A549 (cell line): Measurements from ENCODE around the gene SARS2. TPM values are rescaled to one million over a fixed set of nuclear protein-coding genes. Genes with fewer than 3 reads are reported as not detected.

Experiments
- ATAC-seq, 2 experiments: fragments of 200-7000 bp in 1 of 2; fragments of >200 bp in 1 of 2; cut with Nextera tagmentation in 1 of 2; cut with Tn5 transposase in 1 of 2; 3 replicates each; pipeline versions ENCODE4 v1.8.0 to v1.9.1; 2018 to 2020; ENCODE audit warnings: mild to moderate bottlenecking in 1 of 2, moderate library complexity in 1 of 2
- CTCF ChIA-PET: fragments of 300-600 bp; sonication (Branson Sonifier 250); formaldehyde crosslinking; extraction: SDS; loops from one replicate; lab custom pipeline; 2021; ENCODE audit warnings: antibody characterized with exemption, inconsistent platforms; lab: Yijun Ruan, JAX
- POLR2A ChIA-PET: fragments of 350-600 bp; formaldehyde crosslinking; extraction: SDS; loops from one replicate; lab custom pipeline; 2021; ENCODE audit warnings: antibody characterized with exemption, inconsistent platforms; lab: Yijun Ruan, JAX
- DNase-seq, 2 experiments: peaks; one replicate each; pipeline versions ENCODE4 v3.0.0 to v3.0.0-alpha.2; 2011 to 2016; ENCODE audit warnings: low read depth in 1 of 2, low spot score in 1 of 2
- FAIRE-seq: peaks from 2 replicates; lab custom pipeline; 2011; peaks lifted over from hg19 to GRCh38; lab: Jason Lieb, UNC
- H3K27ac ChIP-seq, 2 experiments: fragments of >200 bp; sonication (Bioruptor Twin); formaldehyde crosslinking; 3 replicates each; pipeline ENCODE4 v1.5.1; 2016 to 2017
- H3K4me1 ChIP-seq: fragments of >200 bp; sonication (Bioruptor Twin); formaldehyde crosslinking; 3 replicates; pipeline ENCODE4 v1.6.1; 2016
- H3K4me2 ChIP-seq: fragments of >200 bp; sonication (Bioruptor Twin); formaldehyde crosslinking; 3 replicates; pipeline ENCODE4 v1.6.1; 2016
- H3K4me3 ChIP-seq: fragments of >200 bp; sonication (Bioruptor Twin); formaldehyde crosslinking; 3 replicates; pipeline ENCODE4 v1.5.1; 2016
- H3K9me3 ChIP-seq: fragments of >200 bp; sonication (Bioruptor Twin); formaldehyde crosslinking; 3 replicates; pipeline ENCODE4 v1.6.1; 2016
- BHLHE40 ChIP-seq: IDR thresholded peaks from 2 replicates; pipeline ENCODE4 v1.6.1; 2012; ENCODE audit warnings: low read depth, low read length, inconsistent platforms
- CBX8 ChIP-seq: fragments of 200-600 bp; sonication (generic); IDR thresholded peaks from 2 replicates; pipeline ENCODE4 v1.6.1; 2016
- CTCF ChIP-seq: fragments of >200 bp; sonication (Bioruptor Twin); formaldehyde crosslinking; IDR thresholded peaks from 3 replicates; pipeline ENCODE4 v1.5.1; 2016
- E2F6 ChIP-seq: IDR thresholded peaks from 2 replicates; pipeline ENCODE4 v1.6.1; 2012; ENCODE audit warnings: low read depth, borderline replicate concordance
- EHF ChIP-seq: fragments of 250-450 bp; sonication (Bioruptor Pico); IDR thresholded peaks from 2 replicates; pipeline ENCODE4 v1.5.0; 2020; ENCODE audit warnings: mild to moderate bottlenecking
- EP300 ChIP-seq, 2 experiments: fragments of >200 bp; sonication (Bioruptor Twin); formaldehyde crosslinking; IDR thresholded peaks; 2 replicates in 1 of 2; 3 replicates in 1 of 2; pipeline ENCODE4 v1.6.1; 2016 to 2017
- FOSB ChIP-seq: fragments of 250-450 bp; sonication (Bioruptor Pico); IDR thresholded peaks from 2 replicates; pipeline ENCODE4 v1.5.0; 2020; ENCODE audit warnings: mild to moderate bottlenecking, moderate library complexity
- HDAC2 ChIP-seq: fragments of 200-600 bp; sonication (generic); IDR thresholded peaks from 2 replicates; pipeline ENCODE4 v1.6.1; 2016
- HES2 ChIP-seq: fragments of >200 bp; sonication (Bioruptor Twin); formaldehyde crosslinking; IDR thresholded peaks from 2 replicates; pipeline ENCODE4 v1.6.1; 2016
- HOXA7 ChIP-seq: fragments of 250-450 bp; sonication (Bioruptor Pico); IDR thresholded peaks from 2 replicates; pipeline ENCODE4 v1.5.0; 2020; ENCODE audit warnings: mild to moderate bottlenecking, moderate library complexity
- HOXB5 ChIP-seq: fragments of 250-450 bp; sonication (Bioruptor Pico); IDR thresholded peaks from 2 replicates; pipeline ENCODE4 v1.5.0; 2020; ENCODE audit warnings: mild to moderate bottlenecking, moderate library complexity
- KDM5A ChIP-seq: fragments of 200-600 bp; sonication (generic); IDR thresholded peaks from 2 replicates; pipeline ENCODE4 v1.6.1; 2016; ENCODE audit warnings: antibody characterized with exemption, mild to moderate bottlenecking
- MAFK ChIP-seq: fragments of 450-650 bp; IDR thresholded peaks from 2 replicates; pipeline ENCODE4 v1.6.1; 2014; ENCODE audit not compliant: partially characterized antibody
- NFE2L2 ChIP-seq: fragments of 150-350 bp; conservative IDR thresholded peaks from 2 replicates; pipeline ENCODE4 v1.6.1; 2014; ENCODE audit warnings: low read length
- PHF8 ChIP-seq: fragments of 200-600 bp; sonication (generic); IDR thresholded peaks from 2 replicates; pipeline ENCODE4 v1.6.1; 2016; ENCODE audit warnings: low read depth, mild to moderate bottlenecking, antibody characterized with exemption, moderate library complexity, borderline replicate concordance
- POLR2A ChIP-seq: IDR thresholded peaks from 2 replicates; pipeline ENCODE4 v1.6.1; 2012; ENCODE audit warnings: mild to moderate bottlenecking, low read length
- RAD21 ChIP-seq, 2 experiments: fragments of >200 bp in 1 of 2; sonication (Bioruptor Twin) in 1 of 2; formaldehyde crosslinking in 1 of 2; IDR thresholded peaks in 1 of 2; conservative IDR thresholded peaks in 1 of 2; 2 replicates in 1 of 2; 3 replicates in 1 of 2; pipeline ENCODE4 v1.6.1; 2012 to 2018; ENCODE audit warnings: inconsistent platforms in 1 of 2
- RCOR1 ChIP-seq: fragments of 150-350 bp; IDR thresholded peaks from 2 replicates; pipeline ENCODE4 v1.6.1; 2014; ENCODE audit warnings: antibody characterized with exemption, low read length, low read depth
- RNF2 ChIP-seq: fragments of 200-600 bp; sonication (generic); IDR thresholded peaks from 2 replicates; pipeline ENCODE4 v1.6.1; 2016; ENCODE audit warnings: low read depth, mild to moderate bottlenecking, antibody characterized with exemption, moderate library complexity, borderline replicate concordance
- SMC3 ChIP-seq: fragments of >200 bp; sonication (Bioruptor Twin); formaldehyde crosslinking; IDR thresholded peaks from 3 replicates; pipeline ENCODE4 v1.6.1; 2018; ENCODE audit warnings: inconsistent platforms
- ZC3H11A ChIP-seq: fragments of 450-650 bp; IDR thresholded peaks from 2 replicates; pipeline ENCODE4 v1.6.1; 2014; ENCODE audit warnings: antibody characterized with exemption, mild to moderate bottlenecking
- ZFP36 ChIP-seq: fragments of 450-650 bp; IDR thresholded peaks from 2 replicates; pipeline ENCODE4 v1.6.1; 2014; ENCODE audit warnings: borderline replicate concordance; ENCODE audit not compliant: partially characterized antibody
- ZSCAN20 ChIP-seq: fragments of 250-450 bp; sonication (Bioruptor Pico); IDR thresholded peaks from 2 replicates; pipeline ENCODE4 v1.8.0; 2022; ENCODE audit warnings: mild to moderate bottlenecking, moderate library complexity
- WGBS: methylation state at CpG from one replicate; pipeline ENCODE4 v1.1.6; 2017; ENCODE audit errors: missing lambda C conversion rate; 5-methylcytosine and 5-hydroxymethylcytosine counted together
- polyA plus RNA-seq, 4 experiments: library from polyadenylated mRNA; depleted of rRNA in 3 of 4; stranded (reverse); fragments of >200 nt; fragmentation: RNase III in 1 of 4; extraction: RNeasy Plus Mini Kit Qiagen cat#74134 plus additional on column Dnase treatment in 1 of 4; gene quantifications; 2 replicates in 3 of 4; 3 replicates in 1 of 4; pipeline ENCODE4 v1.2.3, GENCODE V29; 2011 to 2017
- TF ChIP-seq, protein P1 (sequence below): fragments of 150-350 bp; IDR thresholded peaks from 2 replicates; pipeline ENCODE4 v1.6.1; 2014; ENCODE audit warnings: low read depth, mild to moderate bottlenecking, low read length
- TF ChIP-seq, protein P2 (sequence below): fragments of 200-600 bp; sonication (generic); IDR thresholded peaks from 2 replicates; pipeline ENCODE4 v1.6.1; 2016; ENCODE audit warnings: antibody characterized with exemption, mild to moderate bottlenecking, moderate library complexity
- TF ChIP-seq, protein P3 (sequence below): fragments of 450-650 bp; IDR thresholded peaks from 2 replicates; pipeline ENCODE4 v1.6.1; 2014; ENCODE audit warnings: antibody characterized with exemption
- TF ChIP-seq, protein P4 (sequence below): IDR thresholded peaks from 2 replicates; pipeline ENCODE4 v1.6.1; 2012

SARS2 gene
- polyA plus RNA-seq, 2 of the 4 experiments (the other 2 are of a cell fraction), result 46.1 to 93.4 TPM

DNA sequence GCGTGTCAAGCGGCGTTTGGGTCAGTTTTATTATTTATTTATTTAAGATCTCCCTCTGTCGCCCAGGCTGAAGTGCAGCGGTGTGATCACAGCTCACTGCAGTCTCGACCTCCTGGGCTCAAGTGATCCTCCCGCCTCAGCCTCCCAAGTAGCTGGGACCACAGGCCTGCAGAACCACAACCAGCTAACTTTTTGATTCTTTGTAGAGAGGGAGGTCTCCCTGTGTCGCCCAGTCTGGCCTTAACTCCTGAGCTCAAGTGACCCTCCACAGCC is 894 bp upstream of the SARS2 start:
- H3K9me3 ChIP-seq, result no peaks in the 10 kb centered on the region
- H3K4me3 ChIP-seq, result peak overlapping the region; percentile 66
- DNase-seq, result no peak
- peak overlapping the region; percentile 70 for H3K4me2 ChIP-seq
- 8% methylated on average over 8 of the region's 8 CpGs for WGBS
- H3K27ac ChIP-seq, result peak overlapping the region; percentile 87
- ATAC-seq, result peak in 1 of 2 experiments; percentile 11; a peak in 3 of 6 replicates
- CTCF ChIA-PET, result interaction anchor here (0.5 to 12.2 kb wide), 31 partner anchors 9 to 687 kb away, joined by 3 to 245 read pairs (median 14); partner anchors contain the start of genes CCER2, ECH1, FAM98C and FBXO17
- FAIRE-seq, result no peak
- no peak for TF ChIP-seq ZFP36
- TF ChIP-seq KDM5A, result no peak
- no peak for TF ChIP-seq HDAC2
- TF ChIP-seq CTCF, result no peak
- no peak for TF ChIP-seq SMC3
- TF ChIP-seq, protein P1, sequence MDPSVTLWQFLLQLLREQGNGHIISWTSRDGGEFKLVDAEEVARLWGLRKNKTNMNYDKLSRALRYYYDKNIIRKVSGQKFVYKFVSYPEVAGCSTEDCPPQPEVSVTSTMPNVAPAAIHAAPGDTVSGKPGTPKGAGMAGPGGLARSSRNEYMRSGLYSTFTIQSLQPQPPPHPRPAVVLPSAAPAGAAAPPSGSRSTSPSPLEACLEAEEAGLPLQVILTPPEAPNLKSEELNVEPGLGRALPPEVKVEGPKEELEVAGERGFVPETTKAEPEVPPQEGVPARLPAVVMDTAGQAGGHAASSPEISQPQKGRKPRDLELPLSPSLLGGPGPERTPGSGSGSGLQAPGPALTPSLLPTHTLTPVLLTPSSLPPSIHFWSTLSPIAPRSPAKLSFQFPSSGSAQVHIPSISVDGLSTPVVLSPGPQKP, result no peak
- TF ChIP-seq ZSCAN20 (CRISPR knock-in tag), result no peak
- TF ChIP-seq PHF8, result no peak
- TF ChIP-seq HOXB5, result no peak
- TF ChIP-seq CBX8, result no peak
- no peak for TF ChIP-seq BHLHE40
- TF ChIP-seq EHF (CRISPR knock-in tag), result no peak
- no peak for TF ChIP-seq NFE2L2
- TF ChIP-seq HOXA7 (CRISPR knock-in tag), result no peak
- peaks cover 19% of the 10 kb centered on the region for H3K4me1 ChIP-seq
- POLR2A ChIA-PET, result interaction anchor here (0.6 to 3.0 kb wide), 16 partner anchors 10 to 461 kb away, joined by 3 to 30 read pairs (median 10); partner anchors contain the start of genes CCER2, EIF3K, FBXO17 and NFKBIB

- POLR2A ChIA-PET, result interaction anchor here (0.5 to 3.0 kb wide), 56 partner anchors 9 to 573 kb away, joined by 3 to 30 read pairs (median 5); partner anchors contain the start of genes CCER2, ECH1, EIF3K and FAM98C
- ATAC-seq, result peak; percentile 93 to 98
- WGBS, result 1% methylated on average over 40 of the region's 40 CpGs
- CTCF ChIA-PET, result interaction anchor here (0.5 to 12.2 kb wide), 121 partner anchors 9 to 799 kb away, joined by 3 to 245 read pairs (median 5); partner anchors contain the start of genes ACP7, CAPN12, CCER2 and ECH1
- DNase-seq, result peak; percentile 100
- FAIRE-seq, result peak; percentile 100
- Histone ChIP-seq H3K4me1 (peaks cover 19% of the 10 kb centered on the region), H3K9me3 (no peaks in the 10 kb centered on the region), H3K27ac (peak within 1 kb of the TSS; percentile 87), H3K4me3 (peak within 1 kb of the TSS; percentile 66), H3K4me2 (peak within 1 kb of the TSS; percentile 86)
- TF ChIP-seq ZC3H11A (0 out of 2 replicates have a peak, but pooled peaks have one; percentile 11), HES2 (no peak), KDM5A (peak; percentile 56), FOSB (no peak), RNF2 (no peak), ZFP36 (no peak), E2F6 (peak; percentile 13; the same call in 1 of the 2 replicates), EP300 (IDR thresholded peaks at IDR 0.05) (no peak), RAD21 (conservative IDR thresholded peaks at IDR 0.05 in 1 of 2, IDR thresholded peaks at IDR 0.05 in 1 of 2) (no peak), HOXB5 (0 out of 2 replicates have a peak, but pooled peaks have one; percentile 47), RCOR1 (no peak), POLR2A (peak; percentile 87), MAFK (no peak)
- TF ChIP-seq, protein P2, sequence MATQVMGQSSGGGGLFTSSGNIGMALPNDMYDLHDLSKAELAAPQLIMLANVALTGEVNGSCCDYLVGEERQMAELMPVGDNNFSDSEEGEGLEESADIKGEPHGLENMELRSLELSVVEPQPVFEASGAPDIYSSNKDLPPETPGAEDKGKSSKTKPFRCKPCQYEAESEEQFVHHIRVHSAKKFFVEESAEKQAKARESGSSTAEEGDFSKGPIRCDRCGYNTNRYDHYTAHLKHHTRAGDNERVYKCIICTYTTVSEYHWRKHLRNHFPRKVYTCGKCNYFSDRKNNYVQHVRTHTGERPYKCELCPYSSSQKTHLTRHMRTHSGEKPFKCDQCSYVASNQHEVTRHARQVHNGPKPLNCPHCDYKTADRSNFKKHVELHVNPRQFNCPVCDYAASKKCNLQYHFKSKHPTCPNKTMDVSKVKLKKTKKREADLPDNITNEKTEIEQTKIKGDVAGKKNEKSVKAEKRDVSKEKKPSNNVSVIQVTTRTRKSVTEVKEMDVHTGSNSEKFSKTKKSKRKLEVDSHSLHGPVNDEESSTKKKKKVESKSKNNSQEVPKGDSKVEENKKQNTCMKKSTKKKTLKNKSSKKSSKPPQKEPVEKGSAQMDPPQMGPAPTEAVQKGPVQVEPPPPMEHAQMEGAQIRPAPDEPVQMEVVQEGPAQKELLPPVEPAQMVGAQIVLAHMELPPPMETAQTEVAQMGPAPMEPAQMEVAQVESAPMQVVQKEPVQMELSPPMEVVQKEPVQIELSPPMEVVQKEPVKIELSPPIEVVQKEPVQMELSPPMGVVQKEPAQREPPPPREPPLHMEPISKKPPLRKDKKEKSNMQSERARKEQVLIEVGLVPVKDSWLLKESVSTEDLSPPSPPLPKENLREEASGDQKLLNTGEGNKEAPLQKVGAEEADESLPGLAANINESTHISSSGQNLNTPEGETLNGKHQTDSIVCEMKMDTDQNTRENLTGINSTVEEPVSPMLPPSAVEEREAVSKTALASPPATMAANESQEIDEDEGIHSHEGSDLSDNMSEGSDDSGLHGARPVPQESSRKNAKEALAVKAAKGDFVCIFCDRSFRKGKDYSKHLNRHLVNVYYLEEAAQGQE, result no peak
- TF ChIP-seq, protein P3, sequence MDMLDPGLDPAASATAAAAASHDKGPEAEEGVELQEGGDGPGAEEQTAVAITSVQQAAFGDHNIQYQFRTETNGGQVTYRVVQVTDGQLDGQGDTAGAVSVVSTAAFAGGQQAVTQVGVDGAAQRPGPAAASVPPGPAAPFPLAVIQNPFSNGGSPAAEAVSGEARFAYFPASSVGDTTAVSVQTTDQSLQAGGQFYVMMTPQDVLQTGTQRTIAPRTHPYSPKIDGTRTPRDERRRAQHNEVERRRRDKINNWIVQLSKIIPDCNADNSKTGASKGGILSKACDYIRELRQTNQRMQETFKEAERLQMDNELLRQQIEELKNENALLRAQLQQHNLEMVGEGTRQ, result peak; percentile 77
- TF ChIP-seq, protein P4, sequence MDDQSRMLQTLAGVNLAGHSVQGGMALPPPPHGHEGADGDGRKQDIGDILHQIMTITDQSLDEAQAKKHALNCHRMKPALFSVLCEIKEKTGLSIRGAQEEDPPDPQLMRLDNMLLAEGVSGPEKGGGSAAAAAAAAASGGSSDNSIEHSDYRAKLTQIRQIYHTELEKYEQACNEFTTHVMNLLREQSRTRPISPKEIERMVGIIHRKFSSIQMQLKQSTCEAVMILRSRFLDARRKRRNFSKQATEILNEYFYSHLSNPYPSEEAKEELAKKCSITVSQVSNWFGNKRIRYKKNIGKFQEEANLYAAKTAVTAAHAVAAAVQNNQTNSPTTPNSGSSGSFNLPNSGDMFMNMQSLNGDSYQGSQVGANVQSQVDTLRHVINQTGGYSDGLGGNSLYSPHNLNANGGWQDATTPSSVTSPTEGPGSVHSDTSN, result peak; percentile 71; the same call in 1 of the 2 replicates
Observed at GRCh38 chr19:38930776-38931520, 385 bp upstream of the SARS2 start, which contains the start of gene MRPS12. TSS of gene MRPS12 (plus strand) at chr19:38930944. CDS start at chr19:38931295, 351 bp downstream.
